Endothelial cell of umbilical vein (primary cell): ENCODE results near the gene HAP1. TPM values are rescaled to one million over a fixed set of nuclear protein-coding genes. Genes with fewer than 3 reads are reported as not detected.

ENCODE experiments used
- BruUV-seq: library from RNA; stranded (reverse); fragments of 400-500 nt; replicated peaks from 2 replicates; lab custom pipeline; 2021; lab: Mats Ljungman, UMichigan
- CTCF ChIA-PET: fragments of 300-600, 350-600 bp; sonication (Branson Sonifier 250); formaldehyde crosslinking; loops from one replicate; lab custom pipeline; 2021; ENCODE audit warnings: antibody characterized with exemption, inconsistent platforms; lab: Charles Lee
- POLR2A ChIA-PET: fragments of 300-600, 350-600 bp; sonication (Branson Sonifier 250); formaldehyde crosslinking; loops from one replicate; lab custom pipeline; 2021; ENCODE audit warnings: antibody characterized with exemption, inconsistent platforms; lab: Charles Lee
- DNase-seq: peaks from one replicate; pipeline ENCODE4 v3.0.0-alpha.2; 2011; ENCODE audit warnings: low read depth, low spot score
- FAIRE-seq: peaks from 2 replicates; lab custom pipeline; 2011; peaks lifted over from hg19 to GRCh38; lab: Jason Lieb, UNC
- H2AFZ ChIP-seq: 2 replicates; pipeline ENCODE4 v1.6.0; 2012; ENCODE audit warnings: low read depth, low read length, control low read depth, inconsistent platforms
- H3K27ac ChIP-seq: 2 replicates; pipeline ENCODE4 v1.5.1; 2011; ENCODE audit warnings: low read depth, mild to moderate bottlenecking, control low read depth, low read length, moderate library complexity; ENCODE audit not compliant: insufficient read depth
- H3K27me3 ChIP-seq, 2 experiments: 2 replicates each; pipeline versions ENCODE4 v1.6.0 to v1.6.1; 2011; ENCODE audit warnings: low read length in 2 of 2, mixed read lengths in 1 of 2; ENCODE audit not compliant: control insufficient read depth in 2 of 2, insufficient read depth in 2 of 2
- H3K36me3 ChIP-seq, 2 experiments: 2 replicates in 1 of 2; 3 replicates in 1 of 2; pipeline ENCODE4 v1.5.1; 2011; ENCODE audit warnings: low read length in 2 of 2, mild to moderate bottlenecking in 1 of 2, moderate library complexity in 1 of 2; ENCODE audit not compliant: control insufficient read depth in 2 of 2, insufficient read depth in 2 of 2; ENCODE audit errors: extremely low read depth in 1 of 2
- H3K4me1 ChIP-seq: 3 replicates; pipeline ENCODE4 v1.5.1; 2011; ENCODE audit warnings: mild to moderate bottlenecking, low read length; ENCODE audit not compliant: control insufficient read depth, insufficient read depth; ENCODE audit errors: extremely low read depth
- H3K4me2 ChIP-seq: 2 replicates; pipeline ENCODE4 v1.6.1; 2011; ENCODE audit warnings: low read length, control low read depth, mixed read lengths; ENCODE audit not compliant: insufficient read depth
- H3K4me3 ChIP-seq, 3 experiments: fragments of 200-600 bp in 1 of 3; sonication (generic), shearing (Covaris generic) in 1 of 3; replicated peaks in 1 of 3; 2 replicates each; pipeline ENCODE4 v1.5.1; 2011 to 2016; ENCODE audit warnings: control low read depth in 3 of 3, low read length in 3 of 3, mild to moderate bottlenecking in 2 of 3, inconsistent platforms in 1 of 3, low read depth in 1 of 3, moderate library complexity in 1 of 3; ENCODE audit not compliant: insufficient read depth in 1 of 3
- H3K79me2 ChIP-seq: 2 replicates; pipeline ENCODE4 v1.6.0; 2012; ENCODE audit warnings: low read length, inconsistent platforms; ENCODE audit not compliant: control insufficient read depth, insufficient read depth
- H3K9ac ChIP-seq: replicated peaks from 2 replicates; pipeline ENCODE3; 2011; ENCODE audit warnings: low read length, control low read depth; ENCODE audit not compliant: insufficient read depth; ENCODE audit errors: extremely low read depth
- H3K9me1 ChIP-seq: replicated peaks from 3 replicates; pipeline ENCODE4 v1.6.0; 2011; ENCODE audit warnings: mild to moderate bottlenecking, low read length; ENCODE audit not compliant: control insufficient read depth, insufficient read depth; ENCODE audit errors: extremely low read depth
- H3K9me3 ChIP-seq: replicated peaks from 2 replicates; pipeline ENCODE4 v1.5.1; 2012; ENCODE audit warnings: low read length, inconsistent platforms; ENCODE audit not compliant: control insufficient read depth, insufficient read depth
- H4K20me1 ChIP-seq: replicated peaks from 2 replicates; pipeline ENCODE3; 2011; ENCODE audit warnings: mild to moderate bottlenecking, low read length; ENCODE audit not compliant: control insufficient read depth, insufficient read depth; ENCODE audit errors: extremely low read depth
- CTCF ChIP-seq, 2 donors: IDR thresholded peaks; 1 replicate in 1 of 2; 2 replicates in 1 of 2; pipeline ENCODE4 v1.5.1; 2011; ENCODE audit warnings: low read length in 2 of 2, mild to moderate bottlenecking in 2 of 2, moderate library complexity in 2 of 2, control low read depth in 1 of 2, inconsistent platforms in 1 of 2, low read depth in 1 of 2; ENCODE audit not compliant: insufficient read depth in 1 of 2; ENCODE audit errors: extremely low read depth in 1 of 2
- EZH2 ChIP-seq: IDR thresholded peaks from 2 replicates; pipeline ENCODE4 v1.6.1; 2012; ENCODE audit warnings: borderline replicate concordance, low read depth, mild to moderate bottlenecking, moderate library complexity, low read length, inconsistent platforms; ENCODE audit not compliant: severe bottlenecking
- FOS ChIP-seq: IDR thresholded peaks from 2 replicates; pipeline ENCODE4 v1.6.1; 2011; ENCODE audit warnings: mild to moderate bottlenecking, low read length, moderate library complexity, borderline replicate concordance; ENCODE audit not compliant: insufficient read depth
- GATA2 ChIP-seq: IDR thresholded peaks from 2 replicates; pipeline ENCODE4 v1.7.0; 2011; ENCODE audit warnings: low read depth, mild to moderate bottlenecking, moderate library complexity, mixed read lengths, low read length; ENCODE audit not compliant: insufficient read length, insufficient read depth
- JUN ChIP-seq: IDR thresholded peaks from 2 replicates; pipeline ENCODE4 v1.6.1; 2011; ENCODE audit warnings: borderline replicate concordance, low read depth; ENCODE audit not compliant: insufficient read length, insufficient read depth
- MAX ChIP-seq: IDR thresholded peaks from 2 replicates; pipeline ENCODE4 v1.6.1; 2011; ENCODE audit not compliant: insufficient read depth, insufficient read length
- MYC ChIP-seq: IDR thresholded peaks from one replicate; pipeline ENCODE4 v1.6.1; 2011; ENCODE audit warnings: mild to moderate bottlenecking, low read depth, low read length
- POLR2A ChIP-seq: IDR thresholded peaks from 2 replicates; pipeline ENCODE4 v1.6.1; 2012; ENCODE audit warnings: low read depth, mild to moderate bottlenecking, control low read depth, low read length
- POLR2AphosphoS5 ChIP-seq: IDR thresholded peaks from 2 replicates; pipeline ENCODE4 v1.6.1; 2012; ENCODE audit warnings: low read depth, mild to moderate bottlenecking, control low read depth, low read length, moderate library complexity; ENCODE audit not compliant: insufficient read depth
- dilution Hi-C: fragments of 300-500 bp; cut with MboI; formaldehyde crosslinking; loops from one replicate; pipeline ENCODE4 v1.15.0; 2019; ENCODE audit warnings: low sequenced_read_pairs; ENCODE audit not compliant: extremely low pct_ligation_motif_present
- intact Hi-C: fragments of 100-400 bp; cut with micrococcal nuclease; formaldehyde crosslinking; loops from one replicate; pipeline ENCODE4 v1.10.0; 2022
- polyA plus RNA-seq, 4 experiments: library from polyadenylated mRNA; depleted of rRNA in 3 of 4; stranded (reverse) in 3 of 4; unstranded in 1 of 4; fragments of >200 nt; gene quantifications; 2 replicates each; pipeline versions ENCODE4 v1.2.1 to v1.2.3, GENCODE V29; 2011 to 2012; ENCODE audit warnings: missing spikeins in 1 of 4
- total RNA-seq: library from RNA; stranded (reverse); gene quantifications from 2 replicates; pipeline ENCODE4 v1.2.3, GENCODE V29; 2021

Gene HAP1
- total and polyA plus RNA-seq, 2 donors (not counting 3 experiments of a cell fraction or from before 2014, with no cell fraction given), result 0.07 to 0.24 TPM

GRCh38 chr17:41735744-41736143, 1.3 kb upstream of the HAP1 start:
- no peak for FAIRE-seq
- Histone ChIP-seq H3K4me2 (no peak overlapping the region), H3K27ac (no peak overlapping the region), H3K36me3 (no peaks in the 10 kb centered on the region), H3K27me3 (peaks cover 41 to 44% of the 10 kb centered on the region in 2 experiments), H2AFZ (no peak overlapping the region), H4K20me1 (no peaks in the 10 kb centered on the region), H3K4me3 (no peak overlapping the region), H3K4me1 (peaks cover 2% of the 10 kb centered on the region), H3K9ac (no peak overlapping the region), H3K79me2 (no peaks in the 10 kb centered on the region), H3K9me1 (no peaks in the 10 kb centered on the region), H3K9me3 (no peaks in the 10 kb centered on the region)
- dilution Hi-C loops (no loop called here), intact Hi-C loops (loop anchor here (5.0 kb wide), 1 partner anchor 152 kb away; no protein-coding TSS in a partner anchor)
- CTCF ChIA-PET, result interaction anchor here (4.6 kb wide), 1 partner anchor 65 kb away, joined by 50 read pairs; no protein-coding TSS in a partner anchor
- DNase-seq, result no peak
- TF ChIP-seq MAX (no peak), GATA2 (no peak), CTCF (IDR thresholded peaks at IDR 0.05; ENCODE audit: extremely low read depth in 1 of 2, insufficient read depth in 1 of 2, low read depth in 1 of 2, low read length in 2 of 2) (no peak), JUN (no peak), FOS (no peak), EZH2 (no peak), POLR2AphosphoS5 (no peak), MYC (no peak), POLR2A (no peak)
- BruUV-seq, result no TSS peak
- POLR2A ChIA-PET, result no interaction called here
